ENCODE measurements around the gene GPR18.
"Not testable (repeated sequence)": the region's sequence is repeated elsewhere in the genome, so short reads cannot be mapped to it uniquely, and the experiment has no call there.

GPR18 gene

DNA sequence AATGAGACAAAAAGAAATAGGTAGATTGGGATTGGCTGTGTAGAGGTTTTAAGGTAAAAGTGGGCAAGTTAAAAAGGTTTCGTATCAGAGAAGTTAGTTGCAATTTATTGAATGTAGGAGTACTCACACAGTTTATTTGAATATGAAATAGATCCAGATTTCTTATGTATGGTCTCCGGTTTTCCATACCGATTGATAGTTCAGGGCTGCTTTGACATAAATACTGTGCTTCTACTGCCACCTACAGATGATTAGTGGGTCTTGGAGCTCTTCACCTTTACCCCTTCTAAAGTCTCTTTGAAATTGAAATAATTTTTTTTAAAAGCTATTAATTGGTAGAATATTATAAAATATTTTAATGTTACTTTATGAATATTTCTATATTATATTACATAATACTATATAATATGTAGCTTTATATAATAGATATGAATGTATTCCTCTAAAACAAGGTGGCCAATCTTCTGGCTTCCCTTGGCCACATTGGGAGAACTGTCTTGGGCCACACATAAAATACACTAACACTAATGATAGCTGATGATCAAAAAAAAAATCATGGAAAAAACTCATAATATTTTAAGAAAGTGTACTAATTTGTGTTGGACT is 7.7 kb upstream of the GPR18 start:
- no peak for DNase-seq

DNA sequence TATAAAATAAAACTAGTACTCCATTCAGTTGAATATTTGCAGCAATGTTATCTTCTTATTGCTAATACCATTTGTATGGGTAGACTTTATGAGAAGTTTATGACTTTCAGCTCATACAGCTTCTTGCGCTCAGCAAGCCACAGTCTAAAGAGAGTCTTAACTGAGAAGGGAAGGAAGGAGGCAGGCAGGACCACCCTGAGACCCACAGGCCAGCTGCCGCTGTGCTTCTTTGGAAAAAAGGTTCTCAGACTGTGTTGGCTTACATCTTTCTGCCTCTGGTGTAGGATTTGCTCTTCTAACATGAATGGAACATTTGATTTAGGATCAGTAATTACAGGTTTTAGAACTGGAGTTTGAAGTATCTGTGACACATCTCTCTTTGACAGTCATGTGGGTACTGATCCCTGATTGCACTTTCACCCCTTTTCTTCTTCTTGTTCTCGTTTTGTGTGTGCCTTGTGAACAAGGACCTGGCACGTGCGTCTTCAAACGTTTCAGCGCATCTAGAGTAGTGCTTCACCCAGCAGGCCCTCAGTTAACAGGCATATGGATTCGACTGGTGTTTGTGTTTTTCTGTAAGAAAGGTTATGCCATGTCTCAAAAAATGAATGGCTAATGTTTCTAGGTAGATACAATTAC is 7.1 kb upstream of the GPR18 start:
- no peak for DNase-seq

DNA sequence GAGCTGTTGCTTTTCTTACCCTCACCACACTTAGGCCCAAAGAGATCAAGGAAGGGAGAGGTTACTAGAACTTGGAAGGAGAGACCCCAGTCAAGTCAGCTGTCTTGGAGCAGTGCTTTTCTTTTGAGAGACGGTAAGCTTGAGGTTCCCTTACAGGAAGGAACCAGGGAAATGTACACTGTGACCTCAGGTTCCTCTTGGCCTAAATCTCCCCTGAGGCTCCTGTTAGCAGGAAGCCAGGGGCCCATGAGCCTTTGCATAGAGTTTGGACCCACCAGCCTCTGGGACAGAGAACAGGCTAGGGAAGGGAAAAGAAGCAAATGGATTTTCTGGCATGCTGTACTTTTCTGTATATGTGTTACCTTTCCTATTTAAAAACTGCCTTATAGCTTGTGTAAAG is 5.9 kb upstream of the GPR18 start:
- no peak for DNase-seq

DNA sequence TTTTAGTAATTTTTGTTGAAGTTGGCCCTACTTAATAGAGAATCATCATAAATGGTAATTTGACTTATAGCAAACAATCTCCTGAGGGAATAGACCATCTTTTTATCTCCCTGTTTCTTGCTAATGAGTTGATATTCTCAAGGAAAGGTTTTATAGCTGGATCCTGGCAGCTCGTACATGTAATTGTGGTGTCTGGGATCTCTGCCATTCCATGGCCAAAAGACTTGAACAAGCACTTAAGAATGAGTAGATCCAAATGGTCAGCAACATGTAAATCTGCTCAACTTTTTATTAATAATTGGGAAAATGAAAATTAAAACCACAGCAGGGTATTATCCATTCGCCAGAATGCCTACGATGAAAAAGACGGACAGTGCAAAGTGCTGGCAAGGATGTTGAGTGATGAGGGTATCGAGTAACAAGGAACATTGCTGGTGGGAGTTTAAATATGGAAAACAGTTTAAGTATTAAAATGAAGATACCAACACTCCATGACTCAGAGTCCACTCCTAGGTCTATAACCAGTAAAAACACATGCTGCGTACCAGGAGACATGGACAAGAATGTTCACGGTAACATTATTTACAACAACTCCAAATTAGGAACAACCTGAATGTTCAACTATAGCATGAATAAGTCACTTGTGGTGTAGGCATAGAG is 5.1 kb upstream of the GPR18 start:
- no peak for DNase-seq

GRCh38 chr13:99261059-99261458 is 2.9 kb upstream of the GPR18 start:
- DNase-seq = no peak

- DNase-seq = no peak
Measured at GRCh38 chr13:99260216-99260615, 2.0 kb upstream of the GPR18 start.

GRCh38 chr13:99258946-99259345 is 767 bp upstream of the GPR18 start:
- no peak for DNase-seq

DNA sequence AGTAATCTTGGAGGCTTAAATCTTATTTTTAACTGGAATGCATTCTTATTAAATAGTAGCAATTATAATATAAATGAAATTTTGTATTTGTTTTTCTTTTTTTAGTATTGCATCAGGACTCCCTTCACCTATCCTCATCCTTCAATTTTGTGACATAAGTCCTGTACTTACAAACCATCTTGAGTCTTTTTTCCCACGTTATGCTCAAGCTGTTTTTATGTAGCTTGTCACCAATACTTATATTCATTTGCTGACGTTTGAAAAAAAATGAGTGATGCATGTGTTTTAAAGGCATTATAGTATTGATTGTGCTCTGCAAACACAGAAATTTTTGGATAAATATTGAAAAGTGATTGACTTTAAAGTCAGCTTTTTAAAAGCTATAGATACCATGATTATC is 888 bp downstream of the GPR18 start:
- DNase-seq = no peak

DNA sequence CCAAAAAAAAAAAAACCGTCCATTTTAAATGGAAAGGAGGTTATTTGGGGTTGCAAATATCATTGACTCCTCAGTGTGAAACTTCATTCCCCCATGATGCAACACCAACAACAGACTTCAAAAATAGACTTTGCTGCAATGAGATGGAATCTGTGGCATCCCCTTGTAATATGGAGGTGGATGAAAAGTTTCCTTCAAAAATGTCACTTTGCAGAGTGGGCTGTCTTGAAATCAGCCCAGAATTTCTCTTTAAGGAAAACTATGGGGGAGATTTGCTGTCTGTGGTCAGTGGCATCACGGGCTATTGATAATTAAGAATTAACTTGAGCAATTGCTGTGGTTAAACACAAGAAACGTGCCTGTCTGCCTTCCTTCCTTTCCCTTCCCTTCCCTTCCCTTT is 1.5 kb downstream of the GPR18 start:
- DNase-seq = no peak

- no peak for DNase-seq
Measured at GRCh38 chr13:99256283-99256682, 1.9 kb downstream of the GPR18 start.

GRCh38 chr13:99255271-99255670 is 2.9 kb downstream of the GPR18 start:
- no peak for DNase-seq

GRCh38 chr13:99254830-99255229 is 3.3 kb downstream of the GPR18 start:
- DNase-seq = no peak

GRCh38 chr13:99251921-99252320 is 6.3 kb downstream of the GPR18 start:
- no peak for DNase-seq

- DNase-seq = no peak
Measured at GRCh38 chr13:99250982-99251825, 7.0 kb downstream of the GPR18 start.

DNA sequence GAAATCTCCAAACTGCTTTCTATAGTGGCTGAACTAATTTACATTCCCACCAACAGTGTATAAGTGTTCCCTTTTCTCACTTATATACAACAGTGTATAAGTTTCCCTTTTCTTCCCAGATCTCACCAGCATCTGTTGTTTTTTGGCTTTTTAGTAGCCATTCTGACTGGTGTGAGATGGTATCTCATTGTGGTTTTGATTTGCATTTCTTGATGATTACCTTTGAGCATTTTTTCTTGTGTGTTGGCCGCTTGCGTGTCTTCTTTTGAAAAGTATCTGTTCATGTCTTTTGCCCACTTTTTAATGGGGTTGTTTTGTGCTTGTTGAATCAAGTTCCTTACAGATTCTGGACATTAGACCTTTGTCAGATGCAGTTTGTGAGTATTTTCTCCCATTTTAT is 8.6 kb downstream of the GPR18 start:
- not testable (repeated sequence) for DNase-seq

GRCh38 chr13:99249178-99249577 is 9.0 kb downstream of the GPR18 start:
- not testable (repeated sequence) for DNase-seq

- no peak for DNase-seq
Measured at GRCh38 chr13:99246100-99246499, 12.1 kb downstream of the GPR18 start.

DNA sequence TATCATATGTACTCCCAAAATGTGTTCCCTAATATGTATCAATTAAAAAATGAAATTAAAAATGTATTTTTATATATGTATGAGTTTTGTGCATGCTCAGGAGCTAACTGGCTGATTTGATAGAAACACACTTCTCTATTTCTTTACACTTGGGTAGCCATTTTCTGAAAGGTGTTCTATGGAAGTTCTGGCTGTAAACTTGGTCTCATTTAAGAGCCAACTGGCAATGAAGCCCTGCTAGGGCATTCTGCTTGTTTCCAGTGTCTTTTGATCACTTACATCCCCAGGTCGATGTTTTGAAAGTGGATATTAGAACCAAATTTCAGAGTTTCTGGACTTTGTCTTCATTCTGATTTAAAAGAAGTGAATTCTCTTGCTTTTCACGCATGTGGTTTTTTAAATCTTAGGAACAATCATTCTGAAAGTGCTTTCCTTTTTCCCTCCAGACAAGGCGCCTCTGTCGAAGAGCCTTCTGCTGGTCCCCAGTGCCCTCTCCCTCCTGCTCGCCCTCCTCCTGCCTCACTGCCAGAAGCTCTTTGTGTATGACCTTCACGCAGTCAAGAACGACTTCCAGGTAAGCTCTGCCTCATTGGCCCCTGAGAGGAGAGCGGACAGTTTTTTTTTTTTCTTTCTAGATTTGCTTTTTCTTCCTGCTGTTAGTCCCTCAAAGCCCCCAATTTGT is 20.1 kb downstream of the GPR18 start:
- no peak for DNase-seq

GRCh38 chr13:99231721-99232120 is 26.5 kb downstream of the GPR18 start:
- no peak for DNase-seq

DNA sequence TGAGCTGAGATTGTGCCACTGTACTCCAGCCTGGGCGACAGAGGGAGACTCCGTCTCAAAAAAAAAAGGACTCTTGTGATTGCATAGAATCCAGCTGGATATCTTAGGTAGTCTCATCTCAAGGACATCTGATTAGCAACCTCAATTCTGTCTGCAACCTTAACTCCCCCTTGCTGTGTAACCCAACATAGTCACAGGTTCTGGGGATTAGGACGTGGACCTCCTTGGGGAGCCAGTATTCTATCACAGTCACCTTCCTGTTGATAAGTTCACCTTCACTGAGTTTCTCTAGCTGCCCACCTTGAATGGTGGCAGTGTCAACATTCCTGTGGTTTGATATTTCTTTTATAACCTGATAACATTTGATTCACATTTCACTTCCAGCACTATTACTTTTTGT is 27.2 kb downstream of the GPR18 start:
- no peak for DNase-seq

GRCh38 chr13:99230588-99230987 is 27.6 kb downstream of the GPR18 start:
- not testable (repeated sequence) for DNase-seq

DNA sequence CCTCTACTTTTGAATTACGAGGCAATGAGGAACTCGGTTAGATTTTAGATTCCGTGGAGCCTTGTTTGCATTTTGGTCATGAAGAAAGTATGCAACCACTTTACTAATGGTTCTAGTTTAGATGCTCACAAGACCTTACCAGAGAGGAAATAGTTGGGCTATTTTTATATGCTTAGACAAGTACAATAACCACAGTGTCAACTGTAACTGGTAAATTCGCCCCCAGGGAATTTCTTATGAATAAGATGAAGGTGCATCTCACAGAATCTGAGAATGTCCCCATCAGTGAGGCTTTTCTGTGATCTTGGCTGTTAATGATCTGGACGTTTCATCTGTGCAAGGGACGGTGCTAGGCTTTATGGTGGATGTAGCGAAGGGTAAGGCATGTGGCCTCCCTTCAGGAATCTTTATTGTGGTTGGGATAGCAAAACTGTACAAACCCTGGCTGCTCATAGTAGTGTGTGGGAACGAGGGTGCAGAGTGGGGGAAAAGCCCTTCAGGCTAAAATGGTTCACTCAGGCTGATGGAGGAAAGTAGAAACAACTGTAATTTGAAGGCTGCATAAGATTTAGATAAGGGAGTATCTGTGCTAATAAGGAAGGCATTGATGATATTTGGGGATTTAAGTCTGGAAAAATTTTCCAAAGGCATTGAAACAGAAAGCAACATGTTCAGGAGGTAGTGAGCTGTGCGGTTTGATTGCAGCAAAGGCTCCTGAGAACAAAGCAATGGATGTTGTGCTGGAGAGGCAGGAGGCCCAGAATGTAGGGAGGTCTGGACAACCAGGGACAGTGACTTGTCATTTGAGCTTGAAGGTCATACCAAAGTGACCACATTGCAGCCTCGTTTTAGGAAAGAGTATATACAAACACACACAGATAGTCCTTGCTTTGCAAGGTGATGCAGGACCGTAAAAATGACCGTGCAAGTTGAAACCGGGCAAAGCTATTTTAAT is 29.2 kb downstream of the GPR18 start:
- no peak for DNase-seq
